Measurements from ENCODE around the gene ATXN7. TPM values are rescaled to one million over a fixed set of nuclear protein-coding genes. Genes with fewer than 3 reads are reported as not detected.

ATXN7 gene
- total and polyA plus RNA-seq, 2 of the 4 experiments (the other 2 are of a cell fraction), result 8.6 to 13.6 TPM

DNA sequence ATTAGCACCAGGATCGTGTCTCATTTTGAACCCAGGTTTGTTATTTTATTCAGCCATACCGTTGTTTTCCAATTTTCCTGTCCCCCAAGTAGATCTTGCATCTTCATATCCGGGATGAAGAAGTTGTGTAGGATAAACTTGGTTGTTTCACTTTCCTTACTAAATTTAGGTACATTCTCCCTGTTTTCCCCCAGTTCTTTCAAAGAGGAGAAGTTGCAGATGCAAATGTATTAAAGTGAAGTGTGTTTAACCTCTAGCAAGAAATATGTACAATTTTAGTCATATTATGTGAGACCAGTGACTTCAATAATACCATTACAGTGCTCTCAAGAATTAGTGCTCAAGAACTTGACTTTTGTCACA lies 1.3 kb downstream of the ATXN7 start (continued):
- no peak for TF ChIP-seq SMC3 (IDR thresholded peaks at IDR 0.05; ENCODE audit: low read depth, low read length)
- TF ChIP-seq POLR2A (IDR thresholded peaks at IDR 0.05; ENCODE audit: low read depth, low read length), result no peak
- TF ChIP-seq BHLHE40 (IDR thresholded peaks at IDR 0.05; ENCODE audit: low read depth, low read length), result no peak
- TF ChIP-seq NFE2L2 (IDR thresholded peaks at IDR 0.05; ENCODE audit: low read depth, low read length), result no peak
- TF ChIP-seq RCOR1 (IDR thresholded peaks at IDR 0.05; ENCODE audit: insufficient replicate concordance, low read length), result no peak
- TF ChIP-seq RFX5 (IDR thresholded peaks at IDR 0.05; ENCODE audit: low read depth, low read length), result no peak
- no peak for TF ChIP-seq CEBPB (IDR thresholded peaks at IDR 0.05; ENCODE audit: low read depth, low read length)
- TF ChIP-seq MAFK (IDR thresholded peaks at IDR 0.05; ENCODE audit: low read depth, low read length), result no peak

DNA sequence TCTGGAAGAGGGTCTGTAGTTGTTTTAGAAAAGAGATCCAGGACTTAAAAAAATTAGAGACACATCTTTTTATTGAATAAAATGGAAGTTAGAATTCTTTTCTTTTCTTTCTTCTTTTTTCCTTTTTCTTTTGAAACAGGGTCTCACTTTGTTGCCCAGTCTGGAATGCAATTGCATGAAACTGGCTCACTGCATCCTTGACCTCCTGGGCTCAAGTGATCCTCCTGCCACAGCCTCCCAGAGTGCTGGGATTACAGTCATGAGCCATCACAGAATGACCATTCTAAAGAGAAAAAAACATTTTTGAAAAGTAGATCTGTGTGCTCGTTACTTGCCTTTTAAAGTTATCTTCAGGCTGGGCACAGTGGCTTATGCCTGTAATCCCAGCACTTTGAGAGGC lies 3.6 kb downstream of the ATXN7 start:
- Histone ChIP-seq H2BK15ac (ENCODE audit: low read depth, low read length) (no peak overlapping the region), H3K9me3 (ENCODE audit: control insufficient read depth, insufficient read depth, low read length) (no peaks in the 10 kb centered on the region), H3K18ac (ENCODE audit: low read depth, low read length) (no peak overlapping the region), H2AK9ac (replicated peaks; ENCODE audit: low read depth, low read length, poor library complexity) (no peak overlapping the region), H3K4ac (ENCODE audit: low read depth, low read length) (no peak overlapping the region), H2AK5ac (ENCODE audit: low read depth, low read length) (no peak overlapping the region), H3K14ac (replicated peaks; ENCODE audit: low read depth, low read length) (no peak overlapping the region), H3K36me3 (ENCODE audit: control insufficient read depth, insufficient read depth, low read length) (no peaks in the 10 kb centered on the region; the same call in 1 of the 2 replicates), H3K79me1 (ENCODE audit: low read depth in 1 of 2, low read length in 2 of 2) (peaks cover 36 to 66% of the 10 kb centered on the region in 2 experiments), H3K23ac (ENCODE audit: low read depth, low read length) (no peak overlapping the region), H3K4me1 (ENCODE audit: control insufficient read depth, insufficient read depth, low read length) (peaks cover 3% of the 10 kb centered on the region; the same call in 1 of the 2 replicates), H2AFZ (replicated peaks; ENCODE audit: low read length, poor library complexity) (no peak overlapping the region), H3K9me1 (ENCODE audit: insufficient read depth, low read length) (no peaks in the 10 kb centered on the region), H3K27ac (ENCODE audit: insufficient read depth, low read length) (no peak overlapping the region), H3K9ac (ENCODE audit: low read depth, low read length) (no peak overlapping the region), H2BK20ac (ENCODE audit: low read depth, low read length) (no peak overlapping the region), H3K56ac (ENCODE audit: extremely low read depth, insufficient read depth, low read length) (no peak overlapping the region), H4K91ac (ENCODE audit: insufficient read depth, low read depth, low read length) (no peak overlapping the region), H4K5ac (ENCODE audit: low read depth, low read length) (no peak overlapping the region), H4K8ac (ENCODE audit: low read depth in 2 of 2, low read length in 2 of 2) (no peak overlapping the region), H3K27me3 (ENCODE audit: control insufficient read depth, insufficient read depth, low read length) (no peaks in the 10 kb centered on the region), H3K4me2 (ENCODE audit: low read depth, low read length) (no peak overlapping the region), H3K4me3 (ENCODE audit: insufficient read depth, low read depth, low read length) (no peak overlapping the region), H2BK120ac (ENCODE audit: low read depth, low read length) (no peak overlapping the region), H4K20me1 (ENCODE audit: insufficient read depth, low read length) (peaks cover 13% of the 10 kb centered on the region; the same call in 1 of the 2 replicates), H2BK5ac (ENCODE audit: low read depth, low read length, poor library complexity, severe bottlenecking) (no peak overlapping the region)
- CTCF ChIA-PET, result no interaction called here
- no TSS peak for BruUV-seq (replicated peaks)
- DNase-seq (no peak), ATAC-seq (ENCODE audit: low read depth) (no peak)
- intact Hi-C loops (cut with micrococcal nuclease), result no loop called here
- 100% methylated on average over 1 of the region's 1 CpG; no CpG with 5 or more reads in 1 of the 2 experiments for WGBS, 2 experiments (ENCODE audit: extremely low coverage in 2 of 2, insufficient read length in 1 of 2)
- in situ Hi-C loops (cut with MboI; ENCODE audit: low sequenced_read_pairs), result no loop called here
- dilution Hi-C loops (cut with HindIII; ENCODE audit: low sequenced_read_pairs, unreplicated experiment), result no loop called here
- POLR2A ChIA-PET (ENCODE audit: unreplicated experiment), result no interaction called here
- no peak for TF ChIP-seq RCOR1 (IDR thresholded peaks at IDR 0.05; ENCODE audit: insufficient replicate concordance, low read length)
- TF ChIP-seq NFE2L2 (IDR thresholded peaks at IDR 0.05; ENCODE audit: low read depth, low read length), result no peak
- TF ChIP-seq, protein P1, sequence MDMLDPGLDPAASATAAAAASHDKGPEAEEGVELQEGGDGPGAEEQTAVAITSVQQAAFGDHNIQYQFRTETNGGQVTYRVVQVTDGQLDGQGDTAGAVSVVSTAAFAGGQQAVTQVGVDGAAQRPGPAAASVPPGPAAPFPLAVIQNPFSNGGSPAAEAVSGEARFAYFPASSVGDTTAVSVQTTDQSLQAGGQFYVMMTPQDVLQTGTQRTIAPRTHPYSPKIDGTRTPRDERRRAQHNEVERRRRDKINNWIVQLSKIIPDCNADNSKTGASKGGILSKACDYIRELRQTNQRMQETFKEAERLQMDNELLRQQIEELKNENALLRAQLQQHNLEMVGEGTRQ (IDR thresholded peaks at IDR 0.05; ENCODE audit: low read depth, low read length), result no peak
- no peak for TF ChIP-seq RAD21 (IDR thresholded peaks at IDR 0.05; ENCODE audit: low read length)
- TF ChIP-seq CEBPB (IDR thresholded peaks at IDR 0.05; ENCODE audit: low read depth, low read length), result no peak
- no peak for TF ChIP-seq BHLHE40 (IDR thresholded peaks at IDR 0.05; ENCODE audit: low read depth, low read length)
- TF ChIP-seq MXI1 (IDR thresholded peaks at IDR 0.05; ENCODE audit: borderline replicate concordance, low read depth, low read length), result no peak
- no peak for TF ChIP-seq SMC3 (IDR thresholded peaks at IDR 0.05; ENCODE audit: low read depth, low read length)
- TF ChIP-seq RFX5 (IDR thresholded peaks at IDR 0.05; ENCODE audit: low read depth, low read length), result no peak
- TF ChIP-seq, protein P2, sequence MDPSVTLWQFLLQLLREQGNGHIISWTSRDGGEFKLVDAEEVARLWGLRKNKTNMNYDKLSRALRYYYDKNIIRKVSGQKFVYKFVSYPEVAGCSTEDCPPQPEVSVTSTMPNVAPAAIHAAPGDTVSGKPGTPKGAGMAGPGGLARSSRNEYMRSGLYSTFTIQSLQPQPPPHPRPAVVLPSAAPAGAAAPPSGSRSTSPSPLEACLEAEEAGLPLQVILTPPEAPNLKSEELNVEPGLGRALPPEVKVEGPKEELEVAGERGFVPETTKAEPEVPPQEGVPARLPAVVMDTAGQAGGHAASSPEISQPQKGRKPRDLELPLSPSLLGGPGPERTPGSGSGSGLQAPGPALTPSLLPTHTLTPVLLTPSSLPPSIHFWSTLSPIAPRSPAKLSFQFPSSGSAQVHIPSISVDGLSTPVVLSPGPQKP (IDR thresholded peaks at IDR 0.05; ENCODE audit: borderline replicate concordance, low read depth, low read length), result no peak
- TF ChIP-seq FOS (IDR thresholded peaks at IDR 0.05; ENCODE audit: low read depth, low read length), result no peak
- no peak for TF ChIP-seq POLR2A (IDR thresholded peaks at IDR 0.05; ENCODE audit: low read depth, low read length)
- TF ChIP-seq MAZ (IDR thresholded peaks at IDR 0.05; ENCODE audit: borderline replicate concordance, low read depth, low read length), result no peak
